Measurements from ENCODE around the gene CCDC27. TPM values are rescaled to one million over a fixed set of nuclear protein-coding genes. Genes with fewer than 3 reads are reported as not detected.

The CCDC27 gene
- polyA plus RNA-seq, 3 donors = not detected

DNA sequence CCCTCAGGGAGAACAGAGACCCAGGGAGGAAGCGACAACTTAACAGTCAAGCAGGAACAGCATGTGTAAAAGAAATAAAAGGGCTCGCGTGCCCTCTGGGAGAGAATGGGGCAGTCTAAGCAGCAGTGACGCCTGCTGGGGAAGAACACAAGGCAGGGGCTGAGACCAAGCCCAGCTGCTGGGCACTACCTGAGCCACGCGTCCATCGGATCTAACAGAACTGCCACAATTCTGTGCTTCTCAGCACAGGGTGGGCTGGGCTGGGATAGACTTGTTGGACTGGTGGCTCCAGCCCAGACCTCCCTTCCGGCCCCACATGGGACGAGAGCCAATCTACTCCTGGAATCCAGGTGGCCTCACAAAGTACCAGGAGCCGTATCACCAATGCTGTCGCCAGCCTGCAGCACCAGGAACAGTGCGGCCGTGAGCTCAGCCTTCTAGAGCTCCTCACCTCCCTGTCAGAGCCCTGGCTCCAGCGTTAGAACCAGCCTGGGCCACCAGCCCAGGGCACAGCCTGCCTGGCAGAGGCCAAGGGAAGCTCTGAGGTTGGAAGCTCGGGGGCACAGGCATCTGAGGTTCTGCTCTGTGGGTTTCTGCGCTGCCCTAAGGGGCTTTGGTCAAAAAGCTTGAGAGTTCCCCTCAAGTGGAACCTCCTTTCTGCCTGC lies 36.6 kb downstream of the CCDC27 start:
- H3K36me3 ChIP-seq (replicated peaks in 1 of 2; ENCODE audit: control insufficient read depth in 1 of 2, insufficient read depth in 2 of 2, low read length in 2 of 2) = peaks cover 51 to 76% of the 10 kb centered on the region in 2 donors

More for the DNA sequence above, 36.6 kb downstream of the CCDC27 start:
- 87% methylated on average over 16 of the region's 16 CpGs for WGBS (ENCODE audit: insufficient coverage)
- DNase-seq = no peak
- Mint-ChIP-seq H3K9me3 (no peaks in the 10 kb centered on the region), H3K27ac (peak overlapping the region in 5 of 7 donors; percentile 46 to 77 (median 68)), H3K4me1 (peaks cover 21% of the 10 kb centered on the region), H3K36me3 (peaks cover 46 to 76% of the 10 kb centered on the region in 2 donors), H3K4me3 (no peak overlapping the region), H3K27me3 (ENCODE audit: low read depth in 3 of 3) (peaks cover 0 to 1% (median 0%) of the 10 kb centered on the region in 3 donors)
- Histone ChIP-seq H3K4me1 (ENCODE audit: control insufficient read depth in 1 of 2, insufficient read depth in 2 of 2, low read length in 2 of 2) (peaks cover 6 to 10% of the 10 kb centered on the region in 2 donors), H3K27me3 (ENCODE audit: control insufficient read depth in 2 of 2, insufficient read depth in 2 of 2, low read length in 2 of 2) (no peaks in the 10 kb centered on the region), H3K27ac (ENCODE audit: low read depth in 1 of 2, low read length in 2 of 2) (no peak overlapping the region), H3K9ac (ENCODE audit: insufficient read depth, low read length, poor library complexity, severe bottlenecking) (no peak overlapping the region), H2AFZ (ENCODE audit: insufficient read depth, low read depth, low read length, poor library complexity, severe bottlenecking) (no peak overlapping the region), H3K79me2 (ENCODE audit: insufficient read depth, low read length) (peaks cover 67% of the 10 kb centered on the region), H3K4me2 (replicated peaks; ENCODE audit: extremely low read depth, low read length, poor library complexity, severe bottlenecking) (no peak overlapping the region), H3K9me3 (replicated peaks in 1 of 2; ENCODE audit: control insufficient read depth in 1 of 2, insufficient read depth in 1 of 2, low read length in 2 of 2) (no peaks in the 10 kb centered on the region), H4K20me1 (ENCODE audit: insufficient read depth, low read length) (peaks cover 81% of the 10 kb centered on the region), H3K4me3 (replicated peaks in 1 of 3; ENCODE audit: low read depth in 2 of 3, low read length in 3 of 3) (no peak overlapping the region)
- intact Hi-C loops (cut with micrococcal nuclease) = no loop called here
- no peak for TF ChIP-seq CTCF (IDR thresholded peaks at IDR 0.05)
